Breast epithelium (tissue), 3 donors: ENCODE measurements around the gene DNAJC6.

Experiments
- POLR2A ChIP-seq: fragments of 450-650 bp; IDR thresholded peaks from one replicate; pipeline ENCODE4 v1.6.1; 2016; ENCODE audit warnings: antibody characterized with exemption, mild to moderate bottlenecking, moderate library complexity
- POLR2AphosphoS5 ChIP-seq, 3 donors: sonication (generic); formaldehyde crosslinking; IDR thresholded peaks; one replicate each; pipeline ENCODE4 v1.6.1; 2017; ENCODE audit warnings: antibody characterized with exemption in 3 of 3
- TF ChIP-seq, protein P1 (sequence below), 3 donors: fragments of 450-650 bp; IDR thresholded peaks; one replicate each; pipeline ENCODE4 v1.5.1; 2016 to 2017; ENCODE audit warnings: antibody characterized with exemption in 3 of 3, mild to moderate bottlenecking in 3 of 3, moderate library complexity in 3 of 3

DNA sequence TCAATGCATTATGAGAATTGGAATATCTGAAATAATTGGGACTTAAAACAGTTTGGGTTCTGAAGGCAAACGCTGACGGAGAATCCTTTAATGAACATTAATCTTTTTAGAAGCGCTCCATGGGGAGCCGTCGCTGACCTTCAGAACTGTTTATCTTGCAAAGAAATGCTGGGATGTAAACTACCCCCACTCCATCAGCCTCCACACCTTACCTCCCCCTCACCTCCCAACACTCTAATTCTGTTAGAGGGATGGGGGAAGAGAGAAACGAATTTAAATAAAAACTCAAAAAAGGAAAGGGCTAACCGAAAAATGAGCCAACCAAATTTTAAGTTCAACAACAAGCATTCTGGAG is 44.1 kb upstream of the DNAJC6 start:
- TF ChIP-seq, protein P1, sequence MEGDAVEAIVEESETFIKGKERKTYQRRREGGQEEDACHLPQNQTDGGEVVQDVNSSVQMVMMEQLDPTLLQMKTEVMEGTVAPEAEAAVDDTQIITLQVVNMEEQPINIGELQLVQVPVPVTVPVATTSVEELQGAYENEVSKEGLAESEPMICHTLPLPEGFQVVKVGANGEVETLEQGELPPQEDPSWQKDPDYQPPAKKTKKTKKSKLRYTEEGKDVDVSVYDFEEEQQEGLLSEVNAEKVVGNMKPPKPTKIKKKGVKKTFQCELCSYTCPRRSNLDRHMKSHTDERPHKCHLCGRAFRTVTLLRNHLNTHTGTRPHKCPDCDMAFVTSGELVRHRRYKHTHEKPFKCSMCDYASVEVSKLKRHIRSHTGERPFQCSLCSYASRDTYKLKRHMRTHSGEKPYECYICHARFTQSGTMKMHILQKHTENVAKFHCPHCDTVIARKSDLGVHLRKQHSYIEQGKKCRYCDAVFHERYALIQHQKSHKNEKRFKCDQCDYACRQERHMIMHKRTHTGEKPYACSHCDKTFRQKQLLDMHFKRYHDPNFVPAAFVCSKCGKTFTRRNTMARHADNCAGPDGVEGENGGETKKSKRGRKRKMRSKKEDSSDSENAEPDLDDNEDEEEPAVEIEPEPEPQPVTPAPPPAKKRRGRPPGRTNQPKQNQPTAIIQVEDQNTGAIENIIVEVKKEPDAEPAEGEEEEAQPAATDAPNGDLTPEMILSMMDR (IDR thresholded peaks at IDR 0.05): no peak
- TF ChIP-seq POLR2AphosphoS5 (IDR thresholded peaks at IDR 0.05) (no peak), POLR2A (no peak)
